T-helper 2 cell treated with Interferon-gamma antibody and Interleukin-4, amounts not matched to agents 100 ng/mL and 5 ng/mL, for 36 hours (primary cell): Measurements from ENCODE around the gene SLC9A3. TPM values are rescaled to one million over a fixed set of nuclear protein-coding genes. Genes with fewer than 3 reads are reported as not detected.

Experiments used
- intact Hi-C: fragments of 100-400 bp; cut with micrococcal nuclease; formaldehyde crosslinking; loops from one replicate; pipeline ENCODE4 v1.15.1; 2023
- total RNA-seq: library from RNA; stranded (reverse); gene quantifications from 2 replicates; pipeline ENCODE4 v1.2.3, GENCODE V29; 2022

SLC9A3 gene
- total RNA-seq, 1 donor from 2014 or later = 1.5 TPM

DNA sequence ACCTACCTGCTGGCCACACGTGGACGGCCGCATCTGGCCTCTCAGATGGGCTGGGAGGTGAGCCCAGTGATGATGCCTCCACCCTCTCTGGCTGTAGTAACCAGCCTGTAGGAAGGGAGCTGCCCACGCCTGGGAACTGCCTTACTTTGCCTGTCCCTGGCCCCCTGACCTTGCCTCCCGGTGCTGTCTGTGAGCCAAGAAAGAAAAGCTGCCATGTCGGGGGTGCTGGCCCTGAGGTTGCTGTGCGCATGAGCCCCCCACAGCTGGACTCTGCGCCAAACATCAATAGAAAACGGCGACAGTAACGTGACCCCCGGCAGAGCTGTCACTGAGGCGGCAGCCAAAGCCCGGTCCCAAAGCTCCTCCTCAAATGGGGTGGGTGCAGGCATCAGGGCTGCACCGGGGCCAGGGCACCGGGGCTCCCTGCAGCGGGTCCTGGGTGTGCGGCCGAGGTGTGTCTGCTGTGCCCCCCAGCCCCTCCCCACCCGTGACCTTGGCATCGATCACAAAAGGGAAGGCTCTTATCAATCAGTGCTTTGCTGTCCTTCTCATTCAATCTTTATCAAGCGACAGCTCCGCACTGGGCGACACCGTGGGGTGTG is 15.3 kb upstream of the SLC9A3 start:
- intact Hi-C loops = loop anchor here (5.0 kb wide), 1 partner anchor 67 kb away; no protein-coding TSS in a partner anchor

DNA sequence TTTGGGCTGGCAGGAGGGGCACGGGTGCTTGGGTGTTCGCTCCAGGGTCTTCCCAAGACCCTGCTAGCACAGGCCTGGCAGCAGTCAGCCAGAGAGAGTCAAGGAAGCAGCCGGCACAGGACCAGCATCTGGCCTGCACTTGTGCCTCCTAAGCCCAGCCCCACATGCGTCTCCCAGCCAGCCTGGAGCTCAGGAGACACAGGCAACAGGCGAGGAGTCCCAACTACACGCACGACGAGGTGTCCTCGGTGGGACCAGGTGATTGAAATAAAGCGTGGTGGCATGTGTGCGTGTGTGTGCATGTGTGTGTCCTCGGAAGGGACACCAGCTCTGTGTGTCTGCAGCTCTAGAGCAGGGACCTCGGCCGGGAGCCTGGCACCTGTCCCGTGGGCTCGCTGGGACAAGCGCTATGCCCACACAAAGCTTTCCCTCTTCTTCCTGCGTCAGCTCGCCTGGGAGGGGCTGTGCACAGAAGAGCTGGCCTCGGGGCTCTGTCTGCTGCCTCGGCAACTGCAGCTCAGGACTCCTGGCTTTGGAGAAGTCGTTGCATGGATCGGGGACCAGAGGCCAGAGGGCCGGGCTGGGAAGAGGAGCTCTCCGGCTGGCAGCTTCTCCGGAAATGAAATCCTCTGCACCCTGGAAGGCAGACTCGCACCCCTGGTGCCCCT is 14.7 kb upstream of the SLC9A3 start:
- intact Hi-C loops = no loop called here

DNA sequence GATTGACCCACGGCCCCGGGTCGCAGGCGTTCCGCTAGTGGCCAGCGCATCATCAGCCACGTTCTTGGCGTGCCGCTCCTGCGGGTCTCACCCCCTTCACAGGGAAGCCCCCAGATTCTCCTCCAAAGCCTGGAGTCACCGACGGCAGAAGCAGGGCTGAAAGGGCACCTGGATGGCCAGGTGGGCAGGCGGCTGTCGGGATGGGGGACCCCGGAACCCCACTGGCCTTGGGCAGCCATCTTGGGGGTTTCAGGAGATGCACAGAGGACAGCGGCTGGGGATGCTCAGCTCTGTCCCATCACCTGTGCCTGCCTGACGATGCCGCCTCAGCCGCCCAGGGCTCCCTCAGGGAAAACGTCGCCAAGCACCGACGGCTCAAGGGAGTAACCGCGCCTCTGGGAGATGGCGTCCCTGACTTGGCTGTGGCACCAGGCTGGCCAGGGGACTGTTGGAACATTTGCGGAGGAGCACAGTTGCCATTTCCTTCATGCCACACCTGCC is 14.1 kb upstream of the SLC9A3 start:
- intact Hi-C loops = no loop called here

DNA sequence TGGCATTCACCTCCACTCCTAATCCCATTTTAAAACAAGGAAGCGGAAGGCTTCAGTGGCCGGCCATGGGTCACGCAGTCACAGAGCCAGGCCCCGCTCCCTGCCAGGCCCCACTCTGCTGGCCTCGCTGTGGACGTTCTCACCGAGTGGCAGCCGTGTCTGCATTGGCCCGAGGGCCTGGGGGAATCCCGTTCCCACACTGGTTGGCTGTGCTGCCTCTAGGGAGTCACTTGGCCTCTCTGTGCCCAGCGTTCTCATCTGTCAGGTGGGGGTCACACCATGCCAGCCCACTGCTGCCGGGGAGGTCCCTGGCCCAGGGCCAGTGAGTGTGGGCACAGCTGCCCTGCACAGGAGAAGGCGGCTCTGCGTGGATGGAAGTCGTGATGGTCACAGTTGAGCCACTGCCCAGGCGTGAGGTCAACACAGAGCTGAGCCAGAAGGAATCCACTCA is 13.4 kb upstream of the SLC9A3 start:
- intact Hi-C loops = no loop called here

DNA sequence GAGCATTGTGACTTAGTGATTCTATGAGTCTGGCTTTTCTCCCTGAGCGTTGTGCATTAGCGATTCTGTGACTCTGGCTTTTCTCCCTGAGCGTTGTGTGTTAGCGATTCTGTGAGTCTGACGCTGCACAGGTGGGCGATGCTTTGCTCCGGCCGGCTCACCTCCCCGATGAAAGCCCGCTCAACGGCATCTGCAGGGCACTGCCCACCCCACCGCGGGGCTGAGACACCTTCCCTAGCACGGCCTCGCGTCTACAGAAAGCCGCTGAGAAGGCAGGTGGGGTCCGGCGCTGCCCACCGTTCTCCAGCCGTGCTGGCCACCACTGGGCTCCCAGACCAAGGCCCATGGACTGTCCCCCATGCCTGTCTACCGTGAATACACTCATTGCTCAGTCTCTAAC is 12.8 kb upstream of the SLC9A3 start:
- intact Hi-C loops = no loop called here

DNA sequence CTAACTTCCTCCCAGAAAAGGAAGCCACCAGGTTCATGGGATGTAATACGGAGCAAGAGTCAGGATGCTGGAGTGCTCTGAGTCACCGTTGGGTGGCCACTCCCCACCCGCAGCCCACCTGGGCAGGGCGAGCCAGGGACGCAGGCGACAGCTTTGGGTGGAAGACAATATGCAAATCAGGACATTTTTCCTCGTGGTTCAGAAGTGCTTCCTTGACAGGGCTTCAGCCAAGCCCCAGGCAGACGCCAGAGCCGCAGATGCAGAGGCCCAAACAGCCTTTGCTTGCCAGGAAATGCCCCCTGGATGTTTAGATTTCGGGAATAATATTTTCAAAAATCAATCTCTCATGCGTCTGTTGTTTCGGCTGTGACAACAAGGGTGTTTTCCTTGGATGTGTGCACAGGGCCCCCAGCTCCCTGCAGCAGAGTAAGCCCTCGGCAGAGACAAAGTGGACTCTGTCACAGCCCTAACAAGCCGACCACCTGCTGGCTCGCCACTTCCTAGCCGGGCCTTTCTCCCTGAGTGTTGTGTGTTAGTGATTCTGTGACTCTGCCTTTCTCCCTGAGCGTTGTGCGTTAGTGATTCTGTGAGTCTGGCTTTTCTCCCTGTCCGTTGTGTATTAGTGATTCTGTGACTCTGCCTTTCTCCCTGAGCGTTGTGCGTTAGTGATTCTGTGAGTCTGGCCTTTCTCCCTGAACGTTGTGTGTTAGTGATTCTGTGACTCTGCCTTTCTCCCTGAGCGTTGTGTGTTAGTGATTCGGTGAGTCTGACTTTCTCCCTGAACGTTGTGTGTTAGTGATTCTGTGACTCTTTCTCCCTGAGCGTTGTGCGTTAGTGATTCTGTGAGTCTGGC is 11.8 kb upstream of the SLC9A3 start:
- intact Hi-C loops = no loop called here

DNA sequence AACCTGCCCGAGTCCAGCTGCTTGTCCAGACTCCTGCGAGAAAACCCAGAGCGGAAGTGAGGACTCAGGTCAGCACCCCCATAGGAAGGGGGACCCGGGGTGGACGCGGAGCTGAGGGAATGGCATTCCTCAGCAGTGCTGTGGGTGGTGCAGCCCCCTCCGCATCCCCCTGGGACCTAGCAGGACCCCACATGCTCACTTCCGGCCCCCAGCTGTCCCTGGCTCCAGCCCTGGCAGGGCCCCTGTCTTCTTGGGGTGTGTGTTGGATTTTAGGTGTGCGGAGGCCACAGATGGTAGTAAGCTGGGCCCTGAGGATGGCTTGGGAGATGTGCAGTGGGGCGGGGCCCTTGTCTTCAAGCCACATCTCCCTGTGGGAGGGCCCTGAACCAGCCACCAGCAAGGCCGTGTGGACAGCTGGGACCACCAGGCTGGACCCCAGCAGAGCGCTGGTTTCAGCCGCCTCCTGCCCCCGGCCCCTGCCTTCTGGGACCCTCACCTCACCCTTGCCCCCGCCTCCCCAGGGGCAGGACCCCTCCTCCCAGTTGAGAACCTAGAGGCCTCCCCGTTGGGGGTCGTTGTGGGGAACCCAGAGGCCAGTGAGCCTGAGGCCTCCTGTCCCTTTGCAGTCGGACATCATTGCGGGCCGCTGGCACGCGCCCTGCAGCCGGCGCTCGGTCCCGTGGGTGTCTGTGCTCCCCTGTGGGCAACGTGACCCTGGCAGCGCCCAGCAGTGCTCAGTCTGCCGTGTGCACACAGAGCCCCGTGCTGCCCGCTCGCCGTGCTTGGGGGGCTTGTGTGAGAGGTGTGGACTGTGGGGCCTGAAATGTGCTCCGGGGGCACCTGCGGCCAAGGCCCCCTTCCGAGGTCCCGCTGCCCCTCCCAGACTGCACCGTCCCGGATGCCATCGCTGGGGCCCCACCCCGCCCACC is 10.8 kb upstream of the SLC9A3 start:
- intact Hi-C loops = no loop called here

DNA sequence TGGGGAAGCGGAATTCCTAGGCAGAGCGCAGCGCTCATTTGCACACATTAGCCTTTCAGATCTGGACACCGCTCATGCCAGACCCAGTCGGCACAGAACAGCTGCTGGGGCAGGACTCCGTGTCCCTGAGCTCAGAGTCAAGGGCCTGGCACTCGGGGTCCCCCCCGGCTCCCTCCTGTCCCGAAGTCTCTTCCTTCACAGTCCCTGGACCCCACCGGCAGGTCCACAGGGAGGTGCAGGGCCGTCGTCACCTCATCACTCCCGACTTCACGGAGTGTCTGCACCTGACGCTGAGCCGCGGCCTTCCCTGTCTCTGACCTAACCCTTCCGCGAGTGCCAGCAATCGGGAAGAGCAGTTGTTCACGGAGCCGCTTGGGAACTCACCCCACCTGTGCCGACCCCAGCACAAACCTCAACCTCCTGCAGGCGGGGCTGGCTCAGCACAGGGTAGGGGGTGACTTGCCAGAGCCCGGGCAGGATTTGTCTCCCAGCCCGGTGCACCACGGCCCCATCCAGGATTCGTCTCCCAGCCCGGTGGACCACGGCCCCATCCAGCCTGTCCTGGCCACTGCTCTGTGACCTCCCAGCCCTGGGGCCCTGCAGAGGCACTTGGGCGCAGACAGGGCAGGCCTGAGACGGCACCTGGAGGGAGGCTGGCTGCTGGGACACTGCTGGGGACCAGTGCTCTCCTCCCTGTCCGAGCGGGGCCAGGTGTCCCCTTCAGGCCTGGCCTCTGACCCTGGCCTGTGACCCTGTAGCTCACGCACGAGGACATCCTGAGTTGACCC is 9.9 kb upstream of the SLC9A3 start:
- intact Hi-C loops = no loop called here

DNA sequence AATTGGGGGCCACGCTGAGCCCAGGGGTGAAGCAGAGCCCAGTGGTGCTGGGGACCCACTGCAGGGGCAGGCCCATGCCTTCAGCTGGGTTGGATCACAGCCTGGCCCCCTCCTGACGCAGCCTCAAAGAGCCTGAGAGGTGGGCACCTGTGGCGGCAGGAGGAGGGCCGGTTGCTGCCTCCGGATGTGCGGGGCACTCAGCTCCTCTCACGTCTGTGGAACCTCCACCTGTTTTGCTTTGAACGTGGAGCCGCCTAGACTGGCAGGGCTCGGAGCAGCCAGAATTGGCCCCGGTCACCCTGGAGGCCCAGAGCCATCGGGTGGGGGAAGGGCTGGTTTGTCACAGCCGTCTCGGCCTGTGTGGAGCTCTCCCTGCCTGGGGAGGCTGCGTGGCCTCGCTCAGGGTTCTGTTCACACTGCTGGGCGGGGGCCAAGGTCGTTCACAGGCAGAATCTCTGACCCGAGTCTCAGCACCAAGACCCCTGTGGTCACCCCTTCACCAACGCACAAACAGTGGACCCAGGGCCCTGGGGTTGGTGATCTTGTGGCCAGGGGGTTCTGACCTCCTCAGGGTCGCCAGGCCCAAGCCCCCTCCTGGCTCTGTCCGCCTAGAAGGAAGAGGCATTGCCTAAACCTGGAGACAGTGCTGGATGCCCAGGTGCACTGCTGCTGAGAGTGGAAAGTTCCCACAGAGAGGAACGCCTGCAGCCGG is 9.2 kb upstream of the SLC9A3 start:
- intact Hi-C loops = no loop called here

DNA sequence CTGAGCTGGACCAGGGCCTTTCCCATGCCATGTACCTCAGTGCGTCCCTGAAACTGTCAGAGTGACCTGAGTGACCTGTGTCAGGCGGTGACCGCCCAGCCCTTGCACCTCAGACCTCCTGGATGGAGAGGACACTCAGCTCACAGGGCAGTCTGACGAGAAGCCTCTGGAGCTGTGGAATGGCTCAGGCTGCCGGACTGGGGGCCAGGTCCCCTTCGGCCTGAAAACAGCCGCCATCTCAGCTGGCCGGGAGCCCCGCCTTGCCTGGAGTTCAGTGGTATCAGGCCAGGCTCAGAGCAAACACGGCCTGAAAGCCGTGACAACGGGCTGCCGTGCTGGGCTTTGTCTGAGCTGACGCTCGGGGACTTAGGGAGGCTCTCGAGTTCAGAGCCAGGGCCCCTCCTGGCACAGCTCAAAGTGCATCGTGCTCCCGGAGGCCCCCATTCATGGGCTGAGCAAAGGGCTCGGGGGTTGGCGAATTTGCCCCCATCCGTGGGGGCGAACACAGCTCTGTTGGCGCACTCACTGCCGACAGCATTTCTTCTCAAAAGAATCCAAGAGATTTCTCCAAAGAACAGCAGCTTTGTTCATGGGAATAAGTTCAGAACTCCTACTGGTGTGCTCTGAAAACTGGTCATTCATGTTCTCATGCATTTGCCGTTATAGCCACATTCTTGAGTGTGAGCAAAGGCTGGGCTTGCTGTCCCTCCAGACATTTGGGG is 8.4 kb upstream of the SLC9A3 start:
- intact Hi-C loops = no loop called here

DNA sequence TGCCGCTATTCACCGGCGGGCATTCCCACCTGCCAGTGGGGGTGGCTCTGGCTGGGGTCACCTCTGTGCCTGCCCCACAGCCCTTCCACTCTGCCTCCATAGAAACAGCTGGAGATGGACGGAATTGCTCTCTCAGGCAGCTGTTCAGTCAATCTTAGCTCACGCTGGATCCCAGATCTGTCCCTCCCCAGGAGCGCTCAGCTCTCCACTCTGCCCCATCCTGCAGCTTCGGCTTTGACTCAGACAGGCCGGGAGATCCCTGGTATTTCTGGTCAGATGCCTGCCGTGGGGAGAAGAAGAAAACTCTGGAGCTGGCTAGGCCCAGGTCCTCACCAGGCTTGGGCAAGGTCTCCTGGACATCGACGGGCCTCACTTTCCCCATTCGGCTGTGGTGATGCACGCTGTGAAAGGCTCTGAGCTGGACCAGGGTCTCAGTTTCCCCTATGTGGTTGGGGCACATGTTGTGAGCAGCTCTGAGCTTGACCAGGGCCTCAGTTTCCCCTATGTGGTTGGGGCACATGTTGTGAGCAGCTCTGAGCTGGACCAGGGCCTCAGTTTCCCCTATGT is 7.6 kb upstream of the SLC9A3 start:
- intact Hi-C loops = no loop called here

DNA sequence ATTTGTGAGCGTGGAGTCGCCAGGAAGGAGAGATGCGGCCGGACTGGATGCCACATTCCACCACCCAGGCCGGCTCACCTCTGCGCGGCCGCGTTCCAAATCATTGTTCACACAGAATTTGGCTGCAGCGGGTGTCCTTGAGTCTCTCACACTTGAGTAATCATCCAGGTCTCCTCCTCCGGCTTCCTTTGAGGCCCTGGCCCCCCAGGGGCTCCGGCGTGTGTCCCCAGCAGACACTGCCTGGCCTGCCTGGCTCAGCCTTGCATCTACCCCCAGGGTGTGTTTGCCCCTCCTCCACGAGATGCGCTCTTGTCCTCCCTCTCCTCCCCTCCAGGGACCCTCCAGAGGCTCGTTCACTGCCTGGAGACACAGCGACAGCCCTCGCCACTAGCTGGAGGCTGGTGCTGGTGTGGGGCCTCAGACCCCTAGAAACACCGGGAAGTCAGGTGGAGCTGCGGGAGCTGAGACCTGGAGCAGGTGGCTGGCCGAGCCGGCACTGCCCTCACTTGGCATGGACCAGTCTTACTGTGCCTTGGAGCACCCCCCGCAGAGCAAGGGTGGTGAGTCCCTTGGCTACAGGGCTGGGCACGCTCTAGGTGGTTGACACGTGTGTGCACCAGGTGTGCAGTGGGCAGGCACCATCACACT is 7.0 kb upstream of the SLC9A3 start:
- intact Hi-C loops = no loop called here

DNA sequence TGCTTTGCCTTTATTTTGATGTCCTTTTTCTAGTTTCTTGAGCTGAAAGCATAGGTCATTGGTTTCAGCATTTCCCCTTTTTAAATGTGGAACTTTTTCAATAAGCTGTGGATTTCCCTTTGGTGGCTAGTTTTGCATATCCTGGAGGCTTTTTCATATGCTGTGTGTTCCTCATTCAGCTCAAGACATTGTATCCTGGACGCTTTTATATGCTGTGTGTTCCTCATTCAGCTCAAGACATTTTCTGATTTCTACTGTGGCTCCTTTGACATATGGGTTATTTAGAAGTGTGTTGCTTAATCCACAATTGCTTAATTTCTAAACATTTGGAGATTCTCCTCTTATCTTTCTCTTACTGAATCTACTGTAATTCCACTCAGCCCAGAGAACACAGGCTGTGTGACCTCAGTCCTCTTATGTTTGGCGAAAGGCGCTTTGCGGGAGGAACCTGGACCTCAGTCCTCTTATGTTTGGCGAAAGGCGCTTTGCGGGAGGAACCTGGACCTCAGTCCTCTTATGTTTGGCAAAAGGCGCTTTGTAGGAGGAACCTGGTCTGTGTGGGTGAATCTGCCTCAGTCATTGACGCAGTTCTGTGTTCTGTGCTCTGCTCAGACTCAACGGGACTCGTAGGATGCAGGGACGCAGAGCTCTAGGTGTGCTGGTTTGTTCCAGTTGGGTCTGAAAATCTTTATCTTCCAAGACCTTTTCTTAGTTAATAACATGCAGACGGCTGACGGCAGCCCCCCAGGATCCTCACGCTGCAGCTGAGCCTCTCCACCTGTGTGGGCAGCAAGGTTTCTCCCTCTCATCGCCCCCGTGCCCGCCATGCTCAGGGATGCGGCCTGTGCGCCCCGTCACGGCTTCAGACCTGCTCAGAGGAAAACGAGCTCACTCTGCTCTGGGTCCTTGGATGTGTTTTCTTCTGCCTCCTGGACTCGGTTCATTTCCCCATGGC is 6.0 kb upstream of the SLC9A3 start:
- intact Hi-C loops = no loop called here

DNA sequence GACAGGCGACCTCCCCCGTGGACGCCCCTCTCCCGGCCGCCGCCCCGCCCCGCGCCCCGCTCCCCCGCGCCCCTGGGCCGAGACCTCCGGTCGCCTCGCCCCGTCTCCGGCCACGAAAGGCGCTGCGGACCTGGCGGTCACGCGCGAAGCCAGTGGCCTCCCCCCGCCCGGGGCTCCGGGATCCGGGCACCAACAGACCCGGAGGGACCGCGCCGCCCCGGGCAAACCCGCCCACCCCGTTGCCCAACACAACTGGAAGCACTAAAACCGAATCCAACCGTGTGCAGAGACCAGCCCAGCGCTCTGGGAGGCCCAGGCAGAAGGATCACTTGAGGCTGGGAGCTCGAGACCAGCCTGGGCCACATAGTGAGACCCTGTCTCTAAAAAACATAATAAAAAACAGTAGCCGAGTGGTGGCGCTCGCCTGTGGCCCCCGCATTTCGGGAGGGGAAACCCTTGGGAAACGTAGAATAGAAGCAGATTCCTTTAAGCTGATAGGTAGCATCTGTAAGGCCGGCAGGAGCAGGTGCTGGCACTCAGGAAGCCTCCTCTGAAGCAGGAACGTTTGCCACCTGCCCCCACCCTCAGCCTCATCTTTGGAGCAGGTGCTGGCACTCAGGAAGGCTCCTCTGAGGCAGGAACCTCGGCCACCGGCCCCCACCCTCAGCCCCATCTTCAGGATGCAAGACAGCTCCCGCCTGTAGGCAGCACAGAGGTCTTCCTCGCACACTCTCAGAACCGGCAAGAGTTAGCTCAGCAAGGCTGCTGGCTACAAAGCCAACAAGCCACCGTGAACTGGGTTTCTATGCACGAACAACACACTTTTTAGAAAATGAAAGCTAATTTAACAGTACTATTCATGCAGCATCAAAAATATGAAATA is 4.6 kb upstream of the SLC9A3 start:
- intact Hi-C loops = no loop called here

DNA sequence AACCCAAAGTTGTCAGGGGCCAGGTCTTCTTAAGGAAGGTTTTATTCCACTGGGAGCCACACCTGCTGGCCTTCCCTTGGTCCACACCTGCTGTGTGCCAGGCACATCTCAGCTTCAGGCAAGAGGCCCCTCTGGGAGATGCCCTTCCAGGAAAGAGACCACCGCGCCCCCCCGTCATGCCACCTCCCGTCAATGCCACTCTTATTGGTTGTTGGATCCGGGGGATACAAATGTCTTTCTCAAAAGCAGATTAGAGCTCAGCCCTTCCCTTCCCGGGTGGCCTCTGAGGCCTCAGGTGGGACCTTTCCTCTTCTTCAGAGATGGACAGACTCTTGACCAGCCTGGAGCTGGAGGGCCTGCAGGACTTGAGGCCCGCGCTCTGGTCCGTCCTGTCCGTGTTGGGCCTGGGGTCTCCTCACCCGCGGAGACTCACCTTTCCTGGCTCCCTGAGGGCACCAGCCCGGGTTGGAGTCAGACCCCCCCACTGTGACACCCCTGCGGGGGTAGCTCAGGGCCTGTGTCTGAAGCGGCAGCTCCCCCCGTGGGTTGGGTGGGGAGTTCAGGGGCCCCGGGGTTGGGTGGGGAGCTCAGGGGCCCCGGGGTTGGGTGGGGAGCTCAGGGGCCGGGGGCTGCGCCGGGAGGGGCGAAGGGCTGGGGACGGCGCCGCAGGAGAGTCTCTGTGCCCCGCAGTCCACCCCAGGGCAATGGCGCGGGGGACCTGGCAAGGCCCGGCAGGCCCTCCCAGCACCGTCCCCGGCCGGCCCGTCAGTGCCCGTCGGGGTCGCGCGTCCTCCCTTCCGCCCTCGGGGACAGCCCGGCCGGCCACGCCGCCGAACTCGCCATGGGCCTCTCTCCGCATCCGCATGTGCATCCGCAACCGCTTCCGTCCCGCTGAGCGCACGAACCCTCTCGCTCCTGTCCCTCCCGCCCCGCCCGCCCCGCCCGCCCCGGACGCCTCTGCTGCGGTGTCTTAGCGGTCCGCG is 3.7 kb upstream of the SLC9A3 start:
- intact Hi-C loops = no loop called here
